NCI-H524 (cell line): ENCODE data around the gene ANKRD44.

Experiments
- DNase-seq, 2 experiments: peaks; one replicate each; lab custom pipeline; 2025; lab: John Stamatoyannopoulos, UW

Gene ANKRD44

GRCh38 chr2:197176522-197176921 is 134.1 kb downstream of the ANKRD44 start:
- no peak for DNase-seq

GRCh38 chr2:197174539-197175094 is 136.0 kb downstream of the ANKRD44 start:
- no peak for DNase-seq

GRCh38 chr2:197171582-197171981 is 139.0 kb downstream of the ANKRD44 start:
- DNase-seq = no peak

- DNase-seq = no peak
Measured at GRCh38 chr2:197170208-197170607, 140.4 kb downstream of the ANKRD44 start.

- DNase-seq = peak; percentile 6 to 71
Measured at GRCh38 chr2:197168705-197169104, 141.9 kb downstream of the ANKRD44 start.

- DNase-seq = no peak
Measured at GRCh38 chr2:197167608-197168314, 142.8 kb downstream of the ANKRD44 start.

- DNase-seq = no peak
Measured at GRCh38 chr2:197165020-197165419, 145.6 kb downstream of the ANKRD44 start.

GRCh38 chr2:197164141-197164754 is 146.3 kb downstream of the ANKRD44 start:
- DNase-seq = no peak

- no peak for DNase-seq
Measured at GRCh38 chr2:197163712-197164140, 146.9 kb downstream of the ANKRD44 start.

GRCh38 chr2:197161774-197162173 is 148.8 kb downstream of the ANKRD44 start:
- no peak for DNase-seq

GRCh38 chr2:197159661-197160211 is 150.8 kb downstream of the ANKRD44 start:
- DNase-seq = no peak

- DNase-seq = no peak
Measured at GRCh38 chr2:197158591-197159550, 151.7 kb downstream of the ANKRD44 start.

GRCh38 chr2:197157879-197158537 is 152.6 kb downstream of the ANKRD44 start:
- no peak for DNase-seq

GRCh38 chr2:197156771-197157170 is 153.8 kb downstream of the ANKRD44 start:
- DNase-seq = no peak

GRCh38 chr2:197152451-197153228 is 157.9 kb downstream of the ANKRD44 start:
- no peak for DNase-seq

- no peak for DNase-seq
Measured at GRCh38 chr2:197149546-197149945, 161.0 kb downstream of the ANKRD44 start.

GRCh38 chr2:197148401-197148800 is 162.2 kb downstream of the ANKRD44 start:
- no peak for DNase-seq

GRCh38 chr2:197147942-197148341 is 162.6 kb downstream of the ANKRD44 start:
- DNase-seq = no peak

GRCh38 chr2:197146995-197147394 is 163.6 kb downstream of the ANKRD44 start:
- DNase-seq = no peak

- DNase-seq = peak; percentile 1 to 53
Measured at GRCh38 chr2:197145471-197146056, 165.0 kb downstream of the ANKRD44 start.
